D721Med (cell line): Measurements from ENCODE around the gene SPACA4.

Experiments used
- DNase-seq: peaks from one replicate; pipeline ENCODE4 v3.0.0; 2011; ENCODE audit warnings: low spot score; ENCODE audit not compliant: insufficient read length
- FAIRE-seq: peaks from 2 replicates; lab custom pipeline; 2011; peaks lifted over from hg19 to GRCh38; lab: Jason Lieb, UNC
- TF ChIP-seq, protein P1 (sequence below): IDR thresholded peaks from 2 replicates; pipeline ENCODE4 v1.5.1; 2012; ENCODE audit warnings: mild to moderate bottlenecking, control low read depth; ENCODE audit not compliant: insufficient read depth; ENCODE audit errors: missing control alignments

Gene SPACA4

DNA sequence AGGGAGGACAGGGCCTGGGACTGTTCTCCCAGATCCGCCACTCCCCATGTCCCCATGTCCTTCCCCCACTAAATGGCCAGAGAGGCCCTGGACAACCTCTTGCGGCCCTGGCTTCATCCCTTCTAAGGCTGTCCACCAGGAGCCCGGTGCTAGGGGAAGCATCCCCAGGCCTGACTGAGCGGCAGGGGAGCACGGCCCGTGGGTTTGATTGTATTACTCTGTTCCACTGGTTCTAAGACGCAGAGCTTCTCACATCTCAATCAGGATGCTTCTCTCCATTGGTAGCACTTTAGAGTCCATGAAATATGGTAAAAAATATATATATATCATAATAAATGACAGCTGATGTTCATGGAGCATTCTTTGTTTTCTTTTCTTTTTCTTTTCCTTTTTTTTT is 815 bp downstream of the SPACA4 start:
- TF ChIP-seq, protein P1, sequence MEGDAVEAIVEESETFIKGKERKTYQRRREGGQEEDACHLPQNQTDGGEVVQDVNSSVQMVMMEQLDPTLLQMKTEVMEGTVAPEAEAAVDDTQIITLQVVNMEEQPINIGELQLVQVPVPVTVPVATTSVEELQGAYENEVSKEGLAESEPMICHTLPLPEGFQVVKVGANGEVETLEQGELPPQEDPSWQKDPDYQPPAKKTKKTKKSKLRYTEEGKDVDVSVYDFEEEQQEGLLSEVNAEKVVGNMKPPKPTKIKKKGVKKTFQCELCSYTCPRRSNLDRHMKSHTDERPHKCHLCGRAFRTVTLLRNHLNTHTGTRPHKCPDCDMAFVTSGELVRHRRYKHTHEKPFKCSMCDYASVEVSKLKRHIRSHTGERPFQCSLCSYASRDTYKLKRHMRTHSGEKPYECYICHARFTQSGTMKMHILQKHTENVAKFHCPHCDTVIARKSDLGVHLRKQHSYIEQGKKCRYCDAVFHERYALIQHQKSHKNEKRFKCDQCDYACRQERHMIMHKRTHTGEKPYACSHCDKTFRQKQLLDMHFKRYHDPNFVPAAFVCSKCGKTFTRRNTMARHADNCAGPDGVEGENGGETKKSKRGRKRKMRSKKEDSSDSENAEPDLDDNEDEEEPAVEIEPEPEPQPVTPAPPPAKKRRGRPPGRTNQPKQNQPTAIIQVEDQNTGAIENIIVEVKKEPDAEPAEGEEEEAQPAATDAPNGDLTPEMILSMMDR = no peak
- FAIRE-seq (no peak), DNase-seq (no peak)

GRCh38 chr19:48608798-48609263 is 2.3 kb downstream of the SPACA4 start:
- peak; percentile 70 for DNase-seq
- no peak for FAIRE-seq

GRCh38 chr19:48609571-48610108 is 3.1 kb downstream of the SPACA4 start:
- TF ChIP-seq, protein P1 = no peak
- no peak for FAIRE-seq
- DNase-seq = no peak

More at GRCh38 chr19:48608798-48609263, 2.3 kb downstream of the SPACA4 start:
- TF ChIP-seq, protein P1 = peak; percentile 63

GRCh38 chr19:48611872-48612271 is 5.3 kb downstream of the SPACA4 start:
- TF ChIP-seq, protein P1 = no peak
- FAIRE-seq = no peak
- DNase-seq = no peak

DNA sequence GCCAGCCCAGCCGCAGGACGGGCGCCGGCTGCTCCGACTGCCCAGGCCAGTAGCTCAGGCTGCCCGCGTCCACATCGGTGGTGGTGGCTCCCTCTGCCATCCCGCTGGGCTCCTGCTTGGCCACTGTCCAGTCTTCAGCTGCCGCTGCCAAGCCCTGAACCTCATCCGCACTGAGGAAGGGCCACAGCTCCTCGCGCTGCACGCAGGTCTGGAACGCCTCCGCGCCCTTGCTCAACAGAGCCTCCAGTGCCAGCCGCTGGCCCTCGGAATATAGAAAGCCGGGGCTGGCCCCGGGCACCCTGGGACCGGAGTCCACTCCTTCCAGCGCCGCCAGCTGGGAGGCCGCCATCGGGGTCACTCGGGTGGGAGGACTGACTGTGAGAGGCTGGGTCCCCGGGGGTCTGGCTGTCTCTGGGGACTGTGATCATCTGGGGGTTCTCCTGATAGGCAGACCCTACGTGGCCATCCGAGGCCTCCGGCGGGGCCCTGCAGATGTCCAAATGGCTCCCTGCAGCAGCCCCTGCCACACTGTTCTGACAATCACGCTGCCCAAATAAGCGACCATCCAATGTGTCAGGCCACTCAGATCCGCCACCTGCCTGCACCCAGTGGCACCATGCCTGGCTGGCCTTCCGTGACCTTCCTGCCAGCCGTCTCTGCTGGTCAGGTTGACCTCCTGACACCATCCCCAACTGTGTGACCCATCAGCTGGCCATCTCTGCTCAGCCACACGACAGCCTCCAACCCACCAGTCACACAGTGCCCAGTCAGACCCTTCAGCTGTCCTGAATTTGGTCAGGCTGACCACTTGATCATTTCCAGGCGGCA is 6.7 kb downstream of the SPACA4 start:
- TF ChIP-seq, protein P1 = no peak
- DNase-seq = no peak
- no peak for FAIRE-seq

DNA sequence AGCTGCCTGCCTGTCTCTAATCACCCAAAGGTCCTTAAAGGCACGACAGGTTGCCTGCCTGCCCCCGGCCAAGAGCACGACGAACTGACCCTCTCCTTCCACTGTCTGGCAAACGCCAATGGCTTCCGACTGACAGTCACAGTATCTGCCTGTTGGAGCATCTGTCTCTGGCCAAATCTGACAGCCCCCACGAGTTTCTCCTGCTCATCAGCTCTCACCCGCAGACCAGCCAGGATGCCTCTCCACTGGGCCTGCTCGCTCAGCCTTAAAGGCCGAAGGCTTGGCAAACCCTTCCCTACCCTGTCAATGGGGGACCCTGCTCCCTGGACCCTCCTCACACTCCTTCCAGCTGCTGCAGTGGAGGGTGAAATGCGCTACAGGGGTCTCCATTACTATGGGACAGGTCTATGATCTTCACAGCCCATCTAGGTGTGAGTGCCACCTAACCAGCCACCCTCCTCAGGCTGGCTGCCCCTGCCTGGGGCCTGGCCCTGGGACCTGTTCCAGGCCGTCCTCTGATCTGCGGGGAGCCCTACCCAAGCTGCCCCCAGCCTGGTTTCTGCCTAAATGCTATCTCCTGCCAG is 7.4 kb downstream of the SPACA4 start:
- TF ChIP-seq, protein P1 = no peak
- DNase-seq = no peak
- FAIRE-seq = no peak
